Measurements from ENCODE around the gene IFI27L1. TPM values are rescaled to one million over a fixed set of nuclear protein-coding genes. Genes with fewer than 3 reads are reported as not detected.
A peak's percentile ranks its signal among the peaks of the same experiment; 100 is the strongest.

The IFI27L1 gene
- total RNA-seq, 1 experiment from 2014 or later: 26.0 TPM

DNA sequence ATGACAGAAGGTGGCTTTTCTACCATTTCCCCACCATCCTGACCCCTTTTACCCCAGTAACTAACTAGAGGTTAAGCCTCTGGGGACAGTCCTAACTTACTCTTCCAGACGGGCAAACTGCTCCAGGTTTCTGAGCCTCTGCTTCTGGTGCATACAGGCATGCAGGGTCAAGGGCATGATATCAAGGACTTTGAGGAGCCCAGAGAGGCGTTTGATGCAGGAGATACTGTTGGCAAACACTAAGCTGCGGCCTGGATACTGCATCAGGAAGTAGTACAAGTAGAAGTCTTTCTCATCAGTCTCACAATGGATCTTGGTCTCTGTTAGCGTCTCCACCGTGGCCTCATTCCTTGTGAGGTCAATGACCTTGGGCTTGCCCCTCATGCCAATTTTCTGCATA is 21.1 kb upstream of the IFI27L1 start:
- no peaks in the 10 kb centered on the region for H3K9me3 ChIP-seq (ENCODE audit: control insufficient read depth in 1 of 2, insufficient read depth in 1 of 2, low read depth in 1 of 2, low read length in 2 of 2)
- 0 out of 4 replicates have a peak, but pooled peaks cover 0 to 5% of the 10 kb centered on the region in 2 experiments for H3K4me1 ChIP-seq (ENCODE audit: control insufficient read depth in 1 of 2, insufficient read depth in 2 of 2, low read length in 2 of 2)
- no peak overlapping the region for H3K9ac ChIP-seq (ENCODE audit: low read length)
- intact Hi-C loops (cut with micrococcal nuclease): no loop called here
- H3K79me2 ChIP-seq (ENCODE audit: insufficient read depth, low read length): peaks cover 66% of the 10 kb centered on the region
- RAD21 ChIA-PET (ENCODE audit: low non-redundant PET in 1 of 2, low total read pairs in 2 of 2, uncharacterized antibody in 2 of 2, unreplicated experiment in 2 of 2): no interaction called here
- H3K27ac ChIP-seq (ENCODE audit: low read depth, low read length): no peak overlapping the region
- peaks cover 10% of the 10 kb centered on the region; the same call in 1 of the 2 replicates for H4K20me1 ChIP-seq (ENCODE audit: insufficient read depth)
- TSS peak; percentile 24 for BruUV-seq (replicated peaks)
- TF ChIP-seq POLR2AphosphoS5 (IDR thresholded peaks at IDR 0.05; ENCODE audit: low read depth, low read length) (no peak), RAD21 (IDR thresholded peaks at IDR 0.05; ENCODE audit: low read depth) (no peak), SIN3A (IDR thresholded peaks at IDR 0.05; ENCODE audit: low read depth) (no peak), SRF (IDR thresholded peaks at IDR 0.05; ENCODE audit: low read depth) (no peak), POLR2A (IDR thresholded peaks at IDR 0.05; ENCODE audit: borderline replicate concordance, extremely low read depth, insufficient read depth, insufficient read length) (no peak), ZFX (IDR thresholded peaks at IDR 0.05) (no peak), CEBPB (IDR thresholded peaks at IDR 0.05; ENCODE audit: low read depth) (no peak), TCF7L2 (IDR thresholded peaks at IDR 0.05; ENCODE audit: borderline replicate concordance, extremely low read depth, insufficient read depth, insufficient read length) (no peak), EZH2phosphoT487 (IDR thresholded peaks at IDR 0.05; ENCODE audit: borderline replicate concordance) (no peak), ZNF274 (IDR thresholded peaks at IDR 0.05; ENCODE audit: low read depth, low read length) (no peak), YY1 (IDR thresholded peaks at IDR 0.05; ENCODE audit: extremely low read depth, insufficient replicate concordance, low read depth, low read length) (no peak), EGR1 (IDR thresholded peaks at IDR 0.05; ENCODE audit: low read depth) (no peak)
- TF ChIP-seq, protein P1, sequence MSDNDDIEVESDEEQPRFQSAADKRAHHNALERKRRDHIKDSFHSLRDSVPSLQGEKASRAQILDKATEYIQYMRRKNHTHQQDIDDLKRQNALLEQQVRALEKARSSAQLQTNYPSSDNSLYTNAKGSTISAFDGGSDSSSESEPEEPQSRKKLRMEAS (IDR thresholded peaks at IDR 0.05): no peak
- TF ChIP-seq, protein P2, sequence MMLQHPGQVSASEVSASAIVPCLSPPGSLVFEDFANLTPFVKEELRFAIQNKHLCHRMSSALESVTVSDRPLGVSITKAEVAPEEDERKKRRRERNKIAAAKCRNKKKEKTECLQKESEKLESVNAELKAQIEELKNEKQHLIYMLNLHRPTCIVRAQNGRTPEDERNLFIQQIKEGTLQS (IDR thresholded peaks at IDR 0.05): no peak
- TF ChIP-seq, protein P3, sequence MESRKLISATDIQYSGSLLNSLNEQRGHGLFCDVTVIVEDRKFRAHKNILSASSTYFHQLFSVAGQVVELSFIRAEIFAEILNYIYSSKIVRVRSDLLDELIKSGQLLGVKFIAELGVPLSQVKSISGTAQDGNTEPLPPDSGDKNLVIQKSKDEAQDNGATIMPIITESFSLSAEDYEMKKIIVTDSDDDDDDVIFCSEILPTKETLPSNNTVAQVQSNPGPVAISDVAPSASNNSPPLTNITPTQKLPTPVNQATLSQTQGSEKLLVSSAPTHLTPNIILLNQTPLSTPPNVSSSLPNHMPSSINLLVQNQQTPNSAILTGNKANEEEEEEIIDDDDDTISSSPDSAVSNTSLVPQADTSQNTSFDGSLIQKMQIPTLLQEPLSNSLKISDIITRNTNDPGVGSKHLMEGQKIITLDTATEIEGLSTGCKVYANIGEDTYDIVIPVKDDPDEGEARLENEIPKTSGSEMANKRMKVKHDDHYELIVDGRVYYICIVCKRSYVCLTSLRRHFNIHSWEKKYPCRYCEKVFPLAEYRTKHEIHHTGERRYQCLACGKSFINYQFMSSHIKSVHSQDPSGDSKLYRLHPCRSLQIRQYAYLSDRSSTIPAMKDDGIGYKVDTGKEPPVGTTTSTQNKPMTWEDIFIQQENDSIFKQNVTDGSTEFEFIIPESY (IDR thresholded peaks at IDR 0.05; ENCODE audit: extremely low read depth, insufficient replicate concordance, low read length): no peak
- TF ChIP-seq, protein P4, sequence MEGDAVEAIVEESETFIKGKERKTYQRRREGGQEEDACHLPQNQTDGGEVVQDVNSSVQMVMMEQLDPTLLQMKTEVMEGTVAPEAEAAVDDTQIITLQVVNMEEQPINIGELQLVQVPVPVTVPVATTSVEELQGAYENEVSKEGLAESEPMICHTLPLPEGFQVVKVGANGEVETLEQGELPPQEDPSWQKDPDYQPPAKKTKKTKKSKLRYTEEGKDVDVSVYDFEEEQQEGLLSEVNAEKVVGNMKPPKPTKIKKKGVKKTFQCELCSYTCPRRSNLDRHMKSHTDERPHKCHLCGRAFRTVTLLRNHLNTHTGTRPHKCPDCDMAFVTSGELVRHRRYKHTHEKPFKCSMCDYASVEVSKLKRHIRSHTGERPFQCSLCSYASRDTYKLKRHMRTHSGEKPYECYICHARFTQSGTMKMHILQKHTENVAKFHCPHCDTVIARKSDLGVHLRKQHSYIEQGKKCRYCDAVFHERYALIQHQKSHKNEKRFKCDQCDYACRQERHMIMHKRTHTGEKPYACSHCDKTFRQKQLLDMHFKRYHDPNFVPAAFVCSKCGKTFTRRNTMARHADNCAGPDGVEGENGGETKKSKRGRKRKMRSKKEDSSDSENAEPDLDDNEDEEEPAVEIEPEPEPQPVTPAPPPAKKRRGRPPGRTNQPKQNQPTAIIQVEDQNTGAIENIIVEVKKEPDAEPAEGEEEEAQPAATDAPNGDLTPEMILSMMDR (IDR thresholded peaks at IDR 0.05 in 2 of 3, conservative IDR thresholded peaks at IDR 0.05 in 1 of 3; ENCODE audit: borderline replicate concordance in 1 of 3, insufficient read depth in 1 of 3, low read depth in 2 of 3, low read length in 2 of 3): no peak
- DNase-seq (ENCODE audit: low read depth, low spot score): no peak
- CTCF ChIA-PET: no interaction called here
- H3K9me2 ChIP-seq (ENCODE audit: insufficient read depth): no peaks in the 10 kb centered on the region
- H3K4me2 ChIP-seq (ENCODE audit: low read length): no peak overlapping the region
- H3K36me3 ChIP-seq (ENCODE audit: control insufficient read depth in 1 of 2, insufficient read depth in 2 of 2, low read length in 2 of 2): peaks cover 51 to 54% of the 10 kb centered on the region in 2 experiments
- no peak overlapping the region for H2AFZ ChIP-seq (ENCODE audit: low read depth, low read length, poor library complexity, severe bottlenecking)
- POLR2A ChIA-PET: no interaction called here
- H3K27me3 ChIP-seq (ENCODE audit: insufficient read depth, low read length): no peaks in the 10 kb centered on the region
- no peak for ATAC-seq
- H3K4me3 ChIP-seq (replicated peaks in 1 of 2; ENCODE audit: low read depth in 1 of 2, low read length in 2 of 2): no peak overlapping the region

Measured in HCT116 (cell line).